Fibroblast of skin of back (primary cell): ENCODE results near the gene SPINK5.
A peak's percentile ranks its signal among the peaks of the same experiment; 100 is the strongest.

Experiments
- DNase-seq: peaks from one replicate; pipeline ENCODE4 v3.0.0-alpha.2; 2013

The SPINK5 gene

DNA sequence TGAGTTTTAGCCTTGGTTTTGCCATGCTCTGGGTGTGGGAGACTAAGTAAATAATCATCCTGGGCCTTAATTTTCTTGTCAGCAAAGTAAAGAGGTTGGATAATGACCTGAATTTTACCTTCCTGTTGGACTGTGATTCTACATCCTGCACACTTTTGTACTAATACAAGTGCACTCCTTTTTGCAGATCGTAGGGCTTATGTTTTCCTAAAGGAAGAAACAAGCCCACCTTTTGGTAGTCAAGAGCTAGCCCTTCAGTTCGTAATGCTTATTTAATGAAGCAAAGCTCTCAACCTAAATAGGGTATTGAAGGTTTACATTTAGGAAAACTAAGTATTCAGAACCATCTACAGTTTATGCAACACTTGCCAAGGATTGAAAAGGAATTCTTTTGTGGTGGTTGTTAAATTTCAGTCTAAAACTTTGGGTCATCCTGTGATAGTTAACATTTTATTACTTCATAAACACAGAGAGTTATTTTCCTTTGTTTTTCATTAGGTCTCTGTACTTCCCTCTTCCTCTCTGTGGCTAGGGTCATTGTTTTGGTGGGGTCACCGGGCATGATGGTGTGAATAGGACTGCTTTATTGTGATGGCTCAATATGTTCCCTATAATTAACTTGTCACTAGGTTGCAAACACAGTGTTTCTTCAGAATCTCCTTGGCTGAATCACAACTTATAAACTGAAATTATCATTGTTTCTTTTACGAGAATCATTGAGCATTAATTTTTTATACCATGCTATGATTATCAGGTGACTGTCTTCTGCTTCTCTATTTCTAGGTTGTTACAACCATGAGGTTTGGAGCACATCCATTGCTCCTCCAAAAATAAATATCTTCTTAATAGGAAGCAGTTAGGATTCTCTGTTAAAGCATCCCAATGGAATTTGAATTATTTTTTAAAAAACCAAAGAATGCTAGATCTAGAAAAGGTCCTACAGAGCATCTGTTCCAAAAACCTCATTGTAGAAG lies 28.5 kb downstream of the SPINK5 start:
- DNase-seq: no peak

DNA sequence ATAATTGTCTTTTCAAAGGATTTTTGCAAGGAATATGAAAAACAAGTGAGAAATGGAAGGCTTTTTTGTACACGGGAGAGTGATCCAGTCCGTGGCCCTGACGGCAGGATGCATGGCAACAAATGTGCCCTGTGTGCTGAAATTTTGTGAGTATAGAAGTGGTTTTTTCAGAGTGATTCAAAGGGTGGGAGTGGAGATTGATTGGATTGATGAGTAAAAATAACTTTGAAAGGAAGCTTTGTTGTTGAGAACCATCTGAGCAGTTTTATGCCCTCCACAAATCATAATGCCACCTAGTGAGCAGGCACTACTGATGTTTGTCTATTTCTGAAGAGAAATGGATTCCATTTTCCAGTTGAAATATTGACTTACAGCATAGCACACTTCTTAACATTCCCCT lies 30.6 kb downstream of the SPINK5 start:
- DNase-seq: no peak

- no peak for DNase-seq
Observed at GRCh38 chr5:148104226-148104625, 40.4 kb downstream of the SPINK5 start.

- no peak for DNase-seq
Observed at GRCh38 chr5:148107608-148108007, 43.8 kb downstream of the SPINK5 start.

GRCh38 chr5:148113243-148113642 lies 49.5 kb downstream of the SPINK5 start:
- DNase-seq: no peak

GRCh38 chr5:148120317-148120716 lies 56.5 kb downstream of the SPINK5 start:
- no peak for DNase-seq

- no peak for DNase-seq
Observed at GRCh38 chr5:148125641-148126040, 61.9 kb downstream of the SPINK5 start.

DNA sequence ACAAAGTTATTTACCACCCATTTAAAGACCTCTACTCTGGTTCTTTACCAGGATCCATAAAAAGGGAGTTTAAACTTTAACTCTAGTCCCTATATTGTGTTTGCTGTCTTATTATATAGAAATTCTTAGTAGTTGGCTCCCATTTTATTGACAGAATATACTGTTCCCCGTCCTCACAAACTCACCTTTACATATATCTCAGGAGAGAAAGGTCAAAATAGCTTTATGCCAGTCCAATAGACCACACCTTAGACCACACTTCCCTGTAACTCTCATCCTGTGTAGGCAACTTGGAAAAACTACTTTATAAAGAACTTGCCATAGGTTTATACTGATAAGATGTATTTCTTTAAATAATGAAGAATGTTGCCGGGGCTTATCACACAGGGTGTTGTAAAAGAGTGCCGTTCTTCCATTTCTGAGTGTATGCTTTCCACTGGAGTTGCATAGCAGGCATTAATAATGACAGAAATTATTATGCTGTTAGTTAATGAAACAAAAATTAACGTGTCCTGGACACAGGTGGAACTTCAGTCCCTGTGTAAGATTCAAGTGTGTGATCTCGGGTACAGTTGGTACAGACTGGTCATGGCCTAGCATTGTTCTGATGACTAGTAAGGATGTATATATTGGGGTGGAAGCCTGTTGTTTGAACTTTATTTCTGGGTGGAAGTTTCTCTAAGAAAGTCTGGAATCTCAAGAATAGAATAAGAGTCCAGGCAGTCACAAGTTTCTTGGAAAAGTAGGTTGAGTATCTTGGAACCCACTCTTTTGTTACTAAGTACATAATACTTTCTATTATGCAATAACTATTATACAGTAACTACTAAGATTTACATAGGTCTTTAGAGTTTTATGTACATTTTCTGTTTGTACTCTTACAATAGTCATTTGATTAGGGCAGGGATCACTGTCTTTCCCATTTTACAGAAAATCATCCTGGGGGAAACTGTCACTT lies 71.6 kb downstream of the SPINK5 start:
- DNase-seq: no peak

- DNase-seq: no peak
Observed at GRCh38 chr5:148140846-148141245, 77.1 kb downstream of the SPINK5 start.

DNA sequence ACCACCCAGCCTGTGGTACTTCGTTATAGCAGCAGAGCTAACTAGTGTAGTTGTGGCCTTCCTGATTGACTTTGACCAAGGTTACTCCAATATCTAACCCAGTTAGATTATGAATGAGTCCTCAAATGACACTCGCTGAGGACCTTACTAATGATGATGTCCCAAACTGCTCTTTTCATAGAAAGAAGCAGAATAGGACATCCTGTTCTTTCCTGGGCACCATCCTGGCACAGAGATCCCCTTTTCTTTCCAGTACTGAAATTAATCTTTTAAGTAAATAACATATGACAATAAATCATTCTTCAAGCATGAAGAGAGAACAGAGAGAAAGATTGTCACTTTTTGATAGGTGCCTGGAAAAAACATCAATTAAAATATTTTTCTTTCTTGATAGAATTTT lies 77.9 kb downstream of the SPINK5 start:
- DNase-seq: no peak

GRCh38 chr5:148145916-148146315 lies 82.1 kb downstream of the SPINK5 start:
- DNase-seq: peak; percentile 12

- no peak for DNase-seq
Observed at GRCh38 chr5:148146487-148146886, 82.7 kb downstream of the SPINK5 start.

DNA sequence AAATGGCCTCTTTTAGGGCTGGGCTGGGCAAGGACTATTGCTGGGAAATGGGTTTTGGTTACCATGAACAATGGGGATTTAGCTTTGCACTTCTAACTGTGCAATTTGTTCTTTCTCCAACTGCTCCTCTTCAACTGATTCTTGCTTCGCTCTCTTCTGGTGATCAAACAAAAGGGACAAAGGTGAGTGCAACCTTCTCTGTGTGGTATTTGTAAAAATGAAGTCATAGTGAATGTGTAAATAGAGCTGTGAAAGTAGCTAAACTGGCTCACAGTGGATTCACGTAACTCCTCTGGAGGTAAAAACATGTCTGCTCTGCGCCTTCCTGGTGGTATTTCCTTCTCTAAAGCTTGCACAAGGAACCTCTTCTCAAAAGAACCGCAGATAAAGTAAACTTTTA lies 83.6 kb downstream of the SPINK5 start:
- DNase-seq: no peak

DNA sequence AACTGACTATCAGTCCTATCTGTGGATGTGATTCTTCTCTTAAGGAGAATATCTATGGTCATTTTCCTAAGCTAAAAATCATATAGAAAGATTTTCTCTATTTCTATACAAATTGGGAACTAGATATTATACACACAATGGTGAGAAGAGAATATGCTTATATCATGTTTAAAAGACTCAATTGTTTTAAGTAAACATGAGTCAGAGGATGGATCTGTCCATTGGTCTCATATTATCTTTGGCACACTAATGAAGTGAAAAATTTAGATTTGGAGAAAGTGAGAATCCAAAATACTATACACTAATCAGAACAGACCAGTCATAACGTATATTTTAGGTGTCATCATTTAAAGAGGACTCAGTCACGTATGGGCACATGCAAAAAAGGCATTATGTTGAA lies 88.1 kb downstream of the SPINK5 start:
- DNase-seq: no peak

- no peak for DNase-seq
Observed at GRCh38 chr5:148152781-148153180, 89.0 kb downstream of the SPINK5 start.

DNA sequence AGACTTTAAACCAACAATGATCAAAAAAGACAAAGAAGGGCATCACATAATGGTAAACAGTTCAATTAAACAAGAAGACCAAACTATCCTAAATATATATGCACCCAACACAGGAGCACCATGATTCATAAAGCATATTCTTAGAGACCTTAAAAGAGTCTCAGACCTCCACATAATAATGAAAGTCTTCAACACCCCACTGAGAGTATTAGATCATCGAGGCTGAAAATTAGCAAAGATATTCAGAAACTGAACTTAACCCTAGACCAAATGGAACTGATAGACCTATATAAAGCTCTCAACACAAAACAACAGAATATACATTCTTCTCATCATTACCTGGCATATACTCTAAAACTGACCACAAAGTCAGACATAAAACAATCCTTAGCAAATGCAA lies 92.8 kb downstream of the SPINK5 start:
- no peak for DNase-seq

DNA sequence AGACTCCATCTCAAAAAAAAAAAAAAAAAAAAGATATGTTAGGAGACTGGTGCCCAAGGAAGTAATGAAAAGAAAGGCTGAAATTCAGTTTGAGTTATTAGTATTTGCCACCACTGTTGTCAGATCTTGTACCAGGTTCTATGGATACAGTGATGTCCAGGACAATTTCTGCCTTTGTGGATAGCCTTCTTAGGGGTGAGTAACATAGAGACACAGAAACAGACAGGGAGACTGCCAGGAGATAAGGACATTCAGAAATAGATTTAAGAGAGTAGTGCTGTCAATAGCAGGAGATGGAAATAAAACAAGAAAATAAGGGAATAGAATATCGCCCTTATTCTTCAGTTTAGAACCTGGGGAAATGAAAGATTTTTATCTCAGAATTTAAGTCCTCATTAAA lies 98.3 kb downstream of the SPINK5 start:
- DNase-seq: no peak

GRCh38 chr5:148163345-148163744 lies 99.6 kb downstream of the SPINK5 start:
- no peak for DNase-seq

DNA sequence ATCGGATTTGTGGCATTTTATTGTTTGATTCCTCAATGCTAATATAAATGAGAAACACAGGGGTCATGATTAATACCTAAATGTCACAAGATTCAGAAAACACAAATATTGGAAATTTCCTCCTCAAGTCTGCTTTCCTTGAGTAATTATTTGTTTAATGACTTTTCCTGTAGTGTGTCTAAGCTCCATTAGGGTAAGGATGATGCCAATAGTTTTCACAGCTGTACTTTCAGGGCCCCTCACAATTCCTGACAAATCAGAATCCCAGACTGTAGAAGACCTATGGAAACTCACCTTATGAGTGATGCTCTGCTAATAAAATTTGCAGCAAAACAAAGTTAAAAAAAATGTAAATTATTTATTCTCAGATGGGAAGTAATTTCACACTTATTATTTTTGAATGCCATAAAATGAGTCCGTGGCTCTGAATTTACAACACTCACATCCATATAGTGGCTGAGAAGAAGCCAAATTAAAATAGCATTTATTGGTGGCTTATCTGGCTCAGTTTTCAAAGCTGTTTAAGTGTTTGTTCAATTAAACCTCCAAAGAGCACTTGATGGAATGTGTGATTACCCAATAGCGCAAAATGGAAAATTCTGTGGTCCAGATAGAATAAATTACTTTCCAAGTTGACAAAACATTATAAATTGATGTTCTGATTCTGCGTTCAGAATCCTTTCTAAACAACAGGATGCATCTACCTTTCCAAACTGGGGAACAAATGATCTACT lies 102.9 kb downstream of the SPINK5 start:
- DNase-seq: no peak

GRCh38 chr5:148168246-148168645 lies 104.5 kb downstream of the SPINK5 start, which contains the start of gene SPINK14:
Gene SPINK14 (plus strand): TSS chr5:148168546. CDS start chr5:148169733, 1,187 bp downstream.
- no peak for DNase-seq

DNA sequence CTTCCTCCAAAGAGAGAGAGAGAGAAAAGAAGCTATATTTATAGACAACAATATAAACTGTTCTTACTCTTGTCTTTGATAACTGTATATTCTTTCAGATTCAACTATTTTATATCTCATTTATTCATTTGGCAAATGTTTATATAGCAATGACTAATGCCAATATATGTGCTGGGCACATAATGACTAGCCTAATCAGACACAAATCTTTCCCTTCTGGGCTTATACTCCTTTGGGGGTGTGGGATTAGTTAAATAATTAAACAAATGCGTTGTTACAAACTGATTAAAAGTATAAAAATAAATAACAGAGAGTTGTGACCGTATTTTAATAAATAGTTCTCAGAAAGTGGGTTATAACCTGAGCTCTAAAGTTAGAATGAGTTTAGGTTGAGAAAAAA lies 108.6 kb downstream of the SPINK5 start:
- no peak for DNase-seq

DNA sequence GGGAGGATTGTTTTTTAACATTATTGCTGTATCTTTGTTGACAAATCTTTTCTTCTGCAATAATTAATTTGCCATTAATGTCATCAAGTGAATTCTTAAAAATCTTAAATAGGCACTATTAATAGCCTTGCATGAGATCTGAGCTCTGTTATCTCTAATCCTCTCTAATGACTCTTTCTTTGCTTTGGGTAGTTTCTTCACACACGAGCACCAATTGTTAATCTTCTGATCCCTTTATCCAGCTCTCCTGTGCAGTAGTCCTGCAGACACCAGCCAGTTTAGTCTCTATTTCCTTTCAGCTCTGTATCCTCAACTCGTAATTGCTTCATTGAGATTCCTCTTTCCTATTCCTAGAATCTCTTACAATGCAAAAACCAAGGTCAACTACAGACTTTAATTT lies 112.7 kb downstream of the SPINK5 start:
- no peak for DNase-seq

GRCh38 chr5:148177207-148177606 lies 113.4 kb downstream of the SPINK5 start:
- DNase-seq: no peak
